K562 (cell line): ENCODE results near the gene SF3B4. TPM values are rescaled to one million over a fixed set of nuclear protein-coding genes. Genes with fewer than 3 reads are reported as not detected.

Experiments used
- ASH1L ChIP-seq: fragments of 450-650 bp; IDR thresholded peaks from 2 replicates; pipeline ENCODE4 v1.6.1; 2018; ENCODE audit warnings: borderline replicate concordance, mild to moderate bottlenecking, low read depth; ENCODE audit not compliant: partially characterized antibody
- EP300 ChIP-seq: IDR thresholded peaks from 2 replicates; pipeline ENCODE4 v1.6.1; 2012; ENCODE audit warnings: low read length, improper control_type of control experiment
- EP400 ChIP-seq: fragments of 450-650 bp; IDR thresholded peaks from 2 replicates; pipeline ENCODE4 v1.6.1; 2017; ENCODE audit warnings: antibody characterized with exemption, mild to moderate bottlenecking, moderate library complexity
- ETV1 ChIP-seq: fragments of 450-650 bp; conservative IDR thresholded peaks from 2 replicates; pipeline ENCODE4 v1.6.1; 2016; ENCODE audit warnings: missing genetic modification characterization, control low read depth, low read depth, missing compliant biosample characterization
- HMGN3 ChIP-seq: IDR thresholded peaks from 2 replicates; pipeline ENCODE4 v1.6.1; 2011; ENCODE audit warnings: borderline replicate concordance, low read depth, mild to moderate bottlenecking, mixed read lengths, low read length; ENCODE audit not compliant: insufficient read length; ENCODE audit errors: extremely low read depth
- JUND ChIP-seq, 2 experiments: IDR thresholded peaks; 2 replicates in 1 of 2; 3 replicates in 1 of 2; pipeline ENCODE4 v1.6.1; 2011; ENCODE audit warnings: borderline replicate concordance in 2 of 2, low read depth in 2 of 2, low read length in 2 of 2, improper control_type of control experiment in 1 of 2, missing biosample characterization in 1 of 2, missing genetic modification characterization in 1 of 2, missing genetic modification reagents in 1 of 2
- MTA1 ChIP-seq: fragments of 450-650 bp; IDR thresholded peaks from 2 replicates; pipeline ENCODE4 v1.6.1; 2017; ENCODE audit warnings: borderline replicate concordance
- PTRF ChIP-seq: fragments of 450-650 bp; IDR thresholded peaks from 2 replicates; pipeline ENCODE4 v1.6.1; 2016; ENCODE audit warnings: mild to moderate bottlenecking, missing genetic modification characterization, missing compliant biosample characterization
- SAFB ChIP-seq: fragments of 200-400 bp; formaldehyde crosslinking; IDR thresholded peaks from 2 replicates; pipeline ENCODE4 v1.6.1; 2017; ENCODE audit warnings: low read depth, low read length, borderline replicate concordance
- SAP30 ChIP-seq: fragments of 200-600 bp; sonication (generic); IDR thresholded peaks from 2 replicates; pipeline ENCODE4 v1.6.1; 2012; ENCODE audit warnings: borderline replicate concordance, low read depth, mild to moderate bottlenecking, moderate library complexity, low read length, control low read depth, inconsistent platforms; ENCODE audit not compliant: insufficient read depth, poor library complexity, severe bottlenecking
- SLC30A9 ChIP-seq: fragments of 250-450 bp; sonication (Bioruptor Pico); IDR thresholded peaks from 2 replicates; pipeline ENCODE4 v1.8.0; 2022; ENCODE audit warnings: mild to moderate bottlenecking, moderate library complexity
- ZFP36 ChIP-seq: fragments of 150-350 bp; IDR thresholded peaks from 2 replicates; pipeline ENCODE4 v1.6.1; 2018; ENCODE audit warnings: low read length, low read depth; ENCODE audit not compliant: partially characterized antibody
- ZNF23 ChIP-seq: fragments of 250-450 bp; sonication (Bioruptor Pico); IDR thresholded peaks from 2 replicates; pipeline ENCODE4 v1.4.0; 2020; ENCODE audit warnings: mild to moderate bottlenecking
- ZSCAN29 ChIP-seq: fragments of 450-650 bp; IDR thresholded peaks from 2 replicates; pipeline ENCODE4 v1.6.1; 2017
- polyA plus RNA-seq, 8 experiments: library from polyadenylated mRNA; depleted of rRNA in 4 of 8; stranded (reverse) in 5 of 8; unstranded in 3 of 8; fragments of >200 nt; fragmentation: Nextera tagmentation in 2 of 8; fragmentation: Illumina TruSeq in 1 of 8; extraction: Ambion mirVana in 2 of 8; extraction: Trizol in 1 of 8; gene quantifications; 2 replicates each; pipeline versions ENCODE4 v1.2.1 to v1.2.3, GENCODE V29; 2011 to 2014; ENCODE audit warnings: inconsistent platforms in 1 of 8, missing spikeins in 1 of 8
- total RNA-seq, 7 experiments: library from RNA; depleted of rRNA in 6 of 7; stranded (reverse); fragments of >200 nt in 6 of 7; fragmentation: Illumina TruSeq in 2 of 7; extraction: Trizol in 2 of 7; gene quantifications; 2 replicates each; pipeline versions ENCODE4 v1.2.1 to v1.2.3, GENCODE V29; 2011 to 2021; ENCODE audit warnings: low replicate concordance in 1 of 7
- TF ChIP-seq, protein P1 (sequence below): fragments of 450-650 bp; IDR thresholded peaks from 2 replicates; pipeline ENCODE4 v1.6.1; 2016; ENCODE audit warnings: mild to moderate bottlenecking
- TF ChIP-seq, protein P2 (sequence below): IDR thresholded peaks from 2 replicates; pipeline ENCODE4 v1.6.1; 2011; ENCODE audit warnings: borderline replicate concordance, low read depth, mild to moderate bottlenecking, moderate library complexity, low read length; ENCODE audit not compliant: insufficient read depth, poor library complexity, severe bottlenecking

SF3B4 gene
- total and polyA plus RNA-seq, 9 of the 15 experiments (the other 6 are each of a cell fraction or from before 2014, with no cell fraction given): 3.0 to 88.0 (median 26.1) TPM

DNA sequence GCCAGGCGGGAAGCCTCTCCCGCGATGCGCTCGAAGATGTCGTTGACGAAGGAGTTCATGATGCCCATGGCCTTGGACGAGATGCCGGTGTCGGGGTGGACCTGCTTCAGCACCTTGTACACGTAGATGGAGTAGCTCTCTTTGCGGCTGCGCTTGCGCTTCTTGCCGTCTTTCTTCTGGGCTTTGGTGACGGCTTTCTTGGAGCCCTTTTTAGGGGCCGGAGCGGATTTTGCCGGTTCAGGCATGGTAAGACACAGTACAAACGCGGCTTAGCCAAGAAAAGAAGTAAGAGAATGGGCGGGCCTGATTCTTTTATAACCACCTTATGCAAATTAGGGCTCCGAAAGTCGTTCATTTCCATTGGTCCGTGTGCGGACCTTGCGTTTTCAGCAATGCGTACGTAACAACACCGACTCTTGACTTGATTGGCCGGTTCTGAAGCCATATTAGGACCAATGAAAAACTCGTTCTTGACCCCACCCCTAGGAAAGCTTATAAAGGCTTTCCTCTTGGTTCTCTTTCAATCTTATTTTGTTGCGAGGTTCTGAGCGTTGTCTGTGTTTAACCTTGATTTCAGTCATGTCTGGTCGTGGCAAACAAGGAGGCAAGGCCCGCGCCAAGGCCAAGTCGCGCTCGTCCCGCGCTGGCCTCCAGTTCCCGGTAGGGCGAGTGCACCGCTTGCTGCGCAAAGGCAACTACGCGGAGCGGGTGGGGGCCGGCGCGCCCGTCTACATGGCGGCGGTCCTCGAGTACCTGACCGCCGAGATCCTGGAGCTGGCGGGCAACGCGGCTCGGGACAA, 41.0 kb downstream of the SF3B4 start (continued):
- TF ChIP-seq PTRF (tag) (no peak), EP300 (peak; percentile 27; the same call in 1 of the 2 replicates), ZFP36 (no peak), SAFB (0 out of 2 replicates have a peak, but pooled peaks have one; percentile 19), JUND (IDR thresholded peaks at IDR 0.05; ENCODE audit: borderline replicate concordance, low read depth, low read length) (0 out of 2 replicates have a peak, but pooled peaks have one; percentile 23), JUND (tag; IDR thresholded peaks at IDR 0.05; ENCODE audit: borderline replicate concordance, low read depth, low read length) (no peak; the same call in 2 of the 3 replicates), HMGN3 (no peak), MTA1 (0 out of 2 replicates have a peak, but pooled peaks have one; percentile 31), SAP30 (no peak), ZNF23 (no peak), EP400 (peak; percentile 55), ASH1L (peak; percentile 64), SLC30A9 (no peak), ZSCAN29 (no peak; the same call in 1 of the 2 replicates), ETV1 (tag) (no peak)
- TF ChIP-seq, protein P1, sequence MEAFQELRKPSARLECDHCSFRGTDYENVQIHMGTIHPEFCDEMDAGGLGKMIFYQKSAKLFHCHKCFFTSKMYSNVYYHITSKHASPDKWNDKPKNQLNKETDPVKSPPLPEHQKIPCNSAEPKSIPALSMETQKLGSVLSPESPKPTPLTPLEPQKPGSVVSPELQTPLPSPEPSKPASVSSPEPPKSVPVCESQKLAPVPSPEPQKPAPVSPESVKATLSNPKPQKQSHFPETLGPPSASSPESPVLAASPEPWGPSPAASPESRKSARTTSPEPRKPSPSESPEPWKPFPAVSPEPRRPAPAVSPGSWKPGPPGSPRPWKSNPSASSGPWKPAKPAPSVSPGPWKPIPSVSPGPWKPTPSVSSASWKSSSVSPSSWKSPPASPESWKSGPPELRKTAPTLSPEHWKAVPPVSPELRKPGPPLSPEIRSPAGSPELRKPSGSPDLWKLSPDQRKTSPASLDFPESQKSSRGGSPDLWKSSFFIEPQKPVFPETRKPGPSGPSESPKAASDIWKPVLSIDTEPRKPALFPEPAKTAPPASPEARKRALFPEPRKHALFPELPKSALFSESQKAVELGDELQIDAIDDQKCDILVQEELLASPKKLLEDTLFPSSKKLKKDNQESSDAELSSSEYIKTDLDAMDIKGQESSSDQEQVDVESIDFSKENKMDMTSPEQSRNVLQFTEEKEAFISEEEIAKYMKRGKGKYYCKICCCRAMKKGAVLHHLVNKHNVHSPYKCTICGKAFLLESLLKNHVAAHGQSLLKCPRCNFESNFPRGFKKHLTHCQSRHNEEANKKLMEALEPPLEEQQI: no peak
- TF ChIP-seq, protein P2, sequence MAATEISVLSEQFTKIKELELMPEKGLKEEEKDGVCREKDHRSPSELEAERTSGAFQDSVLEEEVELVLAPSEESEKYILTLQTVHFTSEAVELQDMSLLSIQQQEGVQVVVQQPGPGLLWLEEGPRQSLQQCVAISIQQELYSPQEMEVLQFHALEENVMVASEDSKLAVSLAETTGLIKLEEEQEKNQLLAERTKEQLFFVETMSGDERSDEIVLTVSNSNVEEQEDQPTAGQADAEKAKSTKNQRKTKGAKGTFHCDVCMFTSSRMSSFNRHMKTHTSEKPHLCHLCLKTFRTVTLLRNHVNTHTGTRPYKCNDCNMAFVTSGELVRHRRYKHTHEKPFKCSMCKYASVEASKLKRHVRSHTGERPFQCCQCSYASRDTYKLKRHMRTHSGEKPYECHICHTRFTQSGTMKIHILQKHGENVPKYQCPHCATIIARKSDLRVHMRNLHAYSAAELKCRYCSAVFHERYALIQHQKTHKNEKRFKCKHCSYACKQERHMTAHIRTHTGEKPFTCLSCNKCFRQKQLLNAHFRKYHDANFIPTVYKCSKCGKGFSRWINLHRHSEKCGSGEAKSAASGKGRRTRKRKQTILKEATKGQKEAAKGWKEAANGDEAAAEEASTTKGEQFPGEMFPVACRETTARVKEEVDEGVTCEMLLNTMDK: no peak
